ENCODE measurements around the gene AP2M1. TPM values are rescaled to one million over a fixed set of nuclear protein-coding genes. Genes with fewer than 3 reads are reported as not detected.

AP2M1 gene
- total and polyA plus RNA-seq, 2 of the 13 experiments (the other 11 are each of a cell fraction or from before 2014, with no cell fraction given) = 126 to 146 TPM

- no peak for TF ChIP-seq RFX3 (CRISPR knock-in tag; IDR thresholded peaks at IDR 0.05)
- TF ChIP-seq DMTF1 (CRISPR knock-in tag; IDR thresholded peaks at IDR 0.05) = no peak
- no peak for TF ChIP-seq CC2D1A (CRISPR knock-in tag; IDR thresholded peaks at IDR 0.05)
- TF ChIP-seq ZNF414 (CRISPR knock-in tag; IDR thresholded peaks at IDR 0.05) = no peak; the same call in 1 of the 2 replicates
- peak; percentile 67; the same call in 1 of the 2 replicates for TF ChIP-seq THAP7 (CRISPR knock-in tag; IDR thresholded peaks at IDR 0.05)
- TF ChIP-seq SRSF4 (IDR thresholded peaks at IDR 0.05; ENCODE audit: low read depth, low read length, poor library complexity, severe bottlenecking) = no peak
- TF ChIP-seq AFF4 (CRISPR knock-in tag; IDR thresholded peaks at IDR 0.05) = no peak
- no peak for TF ChIP-seq JARID2 (CRISPR knock-in tag; IDR thresholded peaks at IDR 0.05; ENCODE audit: insufficient replicate concordance)
- no peak for TF ChIP-seq MLXIP (CRISPR knock-in tag; IDR thresholded peaks at IDR 0.05; ENCODE audit: borderline replicate concordance)
- TF ChIP-seq SNAI1 (CRISPR knock-in tag; IDR thresholded peaks at IDR 0.05; ENCODE audit: borderline replicate concordance) = no peak; the same call in 1 of the 2 replicates
- TF ChIP-seq JUND (CRISPR knock-in tag; IDR thresholded peaks at IDR 0.05) = no peak
- no peak for TF ChIP-seq FLYWCH1 (CRISPR knock-in tag; IDR thresholded peaks at IDR 0.05)
- no peak for TF ChIP-seq NR1H2 (CRISPR knock-in tag; IDR thresholded peaks at IDR 0.05; ENCODE audit: borderline replicate concordance, low read depth)
- peak; percentile 67 for TF ChIP-seq PATZ1 (CRISPR knock-in tag; IDR thresholded peaks at IDR 0.05)
Measured at GRCh38 chr3:184174646-184175492, at the start of gene AP2M1 (continued).
